Testis (tissue), 2 donors: ENCODE measurements around the gene EYS.

ENCODE experiments used
- POLR2A ChIP-seq: fragments of 450-650 bp; IDR thresholded peaks from one replicate; pipeline ENCODE4 v1.6.1; 2017; ENCODE audit warnings: antibody characterized with exemption, mild to moderate bottlenecking, moderate library complexity
- TF ChIP-seq, protein P1 (sequence below), 3 experiments: fragments of 450-650 bp in 2 of 3; fragments of 200-600 bp in 1 of 3; sonication (generic) in 1 of 3; IDR thresholded peaks; one replicate each; pipeline ENCODE4 v1.5.1; 2016 to 2019; ENCODE audit warnings: antibody characterized with exemption in 3 of 3, mild to moderate bottlenecking in 2 of 3, moderate library complexity in 1 of 3

DNA sequence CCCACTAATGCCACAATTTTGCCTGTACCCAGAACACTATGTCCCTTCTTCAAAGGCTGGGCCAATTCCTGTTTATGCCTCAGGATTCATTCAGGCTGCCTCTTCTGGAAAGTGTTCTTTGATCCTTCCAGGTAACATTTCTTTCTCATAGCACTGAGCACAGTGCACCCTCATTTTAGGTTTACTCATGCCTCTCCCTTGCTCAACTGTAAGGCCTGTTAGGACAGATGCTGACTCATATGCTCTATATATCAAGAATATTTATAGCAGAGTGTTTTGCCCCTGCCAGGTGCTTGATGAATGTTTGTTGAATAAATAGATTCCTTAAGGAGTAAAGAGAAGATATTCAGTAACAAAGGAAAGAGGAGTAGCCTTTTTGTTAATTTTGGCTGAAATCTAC, 1807.5 kb downstream of the EYS start:
- TF ChIP-seq, protein P1, sequence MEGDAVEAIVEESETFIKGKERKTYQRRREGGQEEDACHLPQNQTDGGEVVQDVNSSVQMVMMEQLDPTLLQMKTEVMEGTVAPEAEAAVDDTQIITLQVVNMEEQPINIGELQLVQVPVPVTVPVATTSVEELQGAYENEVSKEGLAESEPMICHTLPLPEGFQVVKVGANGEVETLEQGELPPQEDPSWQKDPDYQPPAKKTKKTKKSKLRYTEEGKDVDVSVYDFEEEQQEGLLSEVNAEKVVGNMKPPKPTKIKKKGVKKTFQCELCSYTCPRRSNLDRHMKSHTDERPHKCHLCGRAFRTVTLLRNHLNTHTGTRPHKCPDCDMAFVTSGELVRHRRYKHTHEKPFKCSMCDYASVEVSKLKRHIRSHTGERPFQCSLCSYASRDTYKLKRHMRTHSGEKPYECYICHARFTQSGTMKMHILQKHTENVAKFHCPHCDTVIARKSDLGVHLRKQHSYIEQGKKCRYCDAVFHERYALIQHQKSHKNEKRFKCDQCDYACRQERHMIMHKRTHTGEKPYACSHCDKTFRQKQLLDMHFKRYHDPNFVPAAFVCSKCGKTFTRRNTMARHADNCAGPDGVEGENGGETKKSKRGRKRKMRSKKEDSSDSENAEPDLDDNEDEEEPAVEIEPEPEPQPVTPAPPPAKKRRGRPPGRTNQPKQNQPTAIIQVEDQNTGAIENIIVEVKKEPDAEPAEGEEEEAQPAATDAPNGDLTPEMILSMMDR (IDR thresholded peaks at IDR 0.05): no peak
- no peak for TF ChIP-seq POLR2A
